GM19099 (cell line): ENCODE data around the gene DLEC1.

Experiments used
- POLR2A ChIP-seq: IDR thresholded peaks from 3 replicates; pipeline ENCODE4 v1.6.1; 2011; ENCODE audit warnings: low read depth; ENCODE audit not compliant: insufficient read length; ENCODE audit errors: extremely low read depth

Gene DLEC1

GRCh38 chr3:38154033-38154494 lies 115.1 kb downstream of the DLEC1 start:
- TF ChIP-seq POLR2A = no peak

- no peak for TF ChIP-seq POLR2A
Observed at GRCh38 chr3:38154625-38155255, 115.7 kb downstream of the DLEC1 start.

- no peak for TF ChIP-seq POLR2A
Observed at GRCh38 chr3:38155825-38156224, 116.8 kb downstream of the DLEC1 start.

GRCh38 chr3:38157117-38157516 lies 118.1 kb downstream of the DLEC1 start:
- TF ChIP-seq POLR2A = no peak

DNA sequence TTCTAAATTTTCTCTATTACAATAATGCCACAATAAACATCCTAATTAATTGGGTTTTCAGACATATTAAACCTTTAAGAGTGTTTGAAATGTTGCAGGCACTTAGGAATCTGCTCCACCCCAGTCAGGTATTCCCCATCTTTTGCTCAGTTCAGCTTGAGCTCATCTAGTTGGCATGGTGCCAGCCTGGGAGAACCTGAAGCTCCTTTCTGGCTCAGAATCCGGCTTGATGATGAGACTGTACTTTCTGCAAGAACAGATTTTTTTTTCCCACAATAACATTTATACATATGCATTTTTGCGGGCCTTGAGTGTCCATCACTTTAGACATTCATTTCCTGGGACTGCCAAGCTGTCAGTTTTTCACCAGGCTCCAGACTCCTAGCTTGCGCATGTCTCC lies 118.6 kb downstream of the DLEC1 start:
- no peak for TF ChIP-seq POLR2A

DNA sequence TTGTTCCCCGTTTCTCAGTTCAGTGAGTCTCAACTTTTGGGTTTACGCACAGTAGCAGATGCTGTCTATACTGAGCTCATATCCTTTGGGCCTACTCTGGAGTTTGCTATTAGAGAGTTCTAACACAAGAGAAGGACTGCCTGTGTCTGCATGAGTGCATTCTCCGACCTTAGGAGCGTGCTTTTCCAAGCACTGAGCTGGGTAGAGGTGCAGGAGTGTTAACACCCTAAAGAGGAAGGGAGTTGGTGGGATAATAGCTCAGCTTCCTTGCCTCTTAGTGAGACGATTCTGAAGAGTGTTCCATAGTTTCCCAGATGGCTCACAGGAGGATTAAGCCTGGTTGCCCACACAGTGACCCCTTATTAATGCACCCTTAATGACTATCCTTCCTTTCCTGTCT lies 119.5 kb downstream of the DLEC1 start:
- no peak for TF ChIP-seq POLR2A

DNA sequence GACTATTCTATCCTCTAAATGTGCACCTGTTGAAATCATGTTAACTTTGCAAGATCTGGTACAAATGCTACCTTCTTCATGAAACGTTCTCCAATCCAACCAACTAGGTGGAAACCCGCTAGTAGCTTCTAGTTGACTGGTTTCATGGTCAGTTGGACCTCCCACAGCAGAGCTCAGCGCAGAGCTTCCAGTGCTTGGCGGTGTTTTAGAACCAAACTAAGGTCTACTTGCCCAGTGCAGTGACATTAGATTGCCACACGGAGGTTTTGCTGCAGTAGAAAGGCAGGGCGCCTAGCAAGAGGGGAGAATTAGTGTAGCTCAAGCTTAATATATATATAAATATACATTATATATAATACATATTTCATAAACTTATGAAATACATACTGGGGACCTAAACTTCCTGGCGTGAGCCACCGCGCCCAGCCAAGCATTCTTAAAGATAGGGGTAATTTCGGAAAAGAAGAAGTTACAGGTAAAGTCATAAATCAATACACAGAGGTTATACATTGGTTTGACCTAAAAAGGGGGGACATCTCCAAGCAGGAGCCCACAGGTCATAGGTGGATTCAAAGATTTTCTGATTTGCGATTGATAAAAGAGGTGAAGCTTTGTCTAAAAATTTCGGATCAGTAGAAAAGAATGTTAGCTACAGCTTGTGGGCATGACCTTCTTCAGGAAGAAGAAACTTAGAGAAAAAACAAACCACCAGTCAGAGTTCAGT lies 124.3 kb downstream of the DLEC1 start:
- TF ChIP-seq POLR2A = no peak

GRCh38 chr3:38163841-38164642 lies 125.0 kb downstream of the DLEC1 start:
- peak; percentile 18 for TF ChIP-seq POLR2A

- no peak for TF ChIP-seq POLR2A
Observed at GRCh38 chr3:38164643-38164951, 125.6 kb downstream of the DLEC1 start.

- TF ChIP-seq POLR2A = peak; percentile 89
Observed at GRCh38 chr3:38164952-38165721, 126.1 kb downstream of the DLEC1 start, which contains the start of gene OXSR1. Gene OXSR1 (plus strand): TSS chr3:38165537. CDS start chr3:38165877, 340 bp downstream.

DNA sequence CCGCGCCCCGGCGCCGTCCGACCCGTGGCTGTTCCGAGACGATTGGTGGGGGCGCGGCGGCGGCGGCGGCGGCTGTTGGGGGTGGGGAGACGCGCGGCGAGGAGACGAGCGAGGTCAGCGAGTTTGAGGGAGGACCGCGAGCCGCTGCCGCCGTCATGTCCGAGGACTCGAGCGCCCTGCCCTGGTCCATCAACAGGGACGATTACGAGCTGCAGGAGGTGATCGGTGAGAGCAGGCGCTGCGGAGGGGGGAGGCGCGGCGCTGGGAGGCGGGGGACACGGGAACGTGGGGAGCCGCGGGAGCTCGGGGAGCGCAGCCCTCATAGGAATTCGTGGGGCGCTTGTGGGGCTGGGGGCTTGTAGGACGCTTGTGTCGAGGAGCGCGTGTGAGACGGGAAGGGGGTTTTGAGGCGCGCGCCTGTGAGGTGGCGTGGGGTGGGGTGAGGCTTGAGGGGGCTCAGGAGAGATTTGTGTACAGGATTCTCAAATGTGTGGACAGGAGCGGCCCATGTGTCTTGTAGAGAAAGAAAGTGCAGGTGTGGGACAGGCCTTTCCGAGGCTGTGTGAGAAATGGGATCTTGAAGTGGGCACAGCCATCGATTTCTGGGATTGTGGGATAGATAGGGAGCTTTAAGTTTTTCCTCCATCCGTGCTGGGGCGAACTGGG lies 126.8 kb downstream of the DLEC1 start:
- no peak for TF ChIP-seq POLR2A

- no peak for TF ChIP-seq POLR2A
Observed at GRCh38 chr3:38167591-38167990, 128.6 kb downstream of the DLEC1 start.

DNA sequence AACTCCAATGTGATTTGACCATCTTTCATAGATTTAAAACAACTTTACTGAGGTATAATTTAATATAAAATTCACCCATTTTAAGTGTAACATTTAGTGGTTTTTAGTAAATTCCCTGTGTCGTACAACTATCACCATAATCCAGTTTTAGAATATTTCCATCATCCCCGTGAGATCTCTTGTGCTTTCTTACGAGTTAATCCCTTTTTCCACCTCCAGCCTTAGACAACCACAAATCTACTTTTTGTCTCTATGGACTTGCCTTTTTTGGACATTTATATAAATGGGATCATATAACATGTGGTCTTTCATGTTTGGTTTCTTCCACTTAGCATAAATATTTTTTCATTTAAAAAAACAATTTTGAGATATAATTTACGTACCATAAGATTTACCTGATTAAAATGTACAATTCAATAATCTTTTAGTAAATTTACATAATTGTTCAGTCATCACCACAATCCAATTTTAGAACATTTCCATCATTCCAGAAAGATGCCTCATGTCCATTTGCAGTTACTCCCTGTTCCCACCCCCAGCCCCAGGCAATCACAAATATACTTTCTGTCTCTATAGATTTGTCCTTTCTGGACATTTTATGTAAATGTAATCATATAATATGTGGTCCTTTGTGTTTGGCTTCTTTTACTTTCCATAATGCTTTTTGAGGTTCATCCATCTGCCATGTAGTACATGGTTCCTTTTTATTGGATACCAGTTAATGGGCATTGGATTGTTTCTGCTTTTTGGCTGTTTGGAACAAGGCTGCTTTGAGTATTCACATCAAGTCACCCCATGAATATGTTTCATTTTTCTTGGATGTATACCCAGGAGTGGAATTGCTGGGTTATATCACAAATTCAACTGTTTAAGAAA lies 129.4 kb downstream of the DLEC1 start:
- TF ChIP-seq POLR2A = no peak

DNA sequence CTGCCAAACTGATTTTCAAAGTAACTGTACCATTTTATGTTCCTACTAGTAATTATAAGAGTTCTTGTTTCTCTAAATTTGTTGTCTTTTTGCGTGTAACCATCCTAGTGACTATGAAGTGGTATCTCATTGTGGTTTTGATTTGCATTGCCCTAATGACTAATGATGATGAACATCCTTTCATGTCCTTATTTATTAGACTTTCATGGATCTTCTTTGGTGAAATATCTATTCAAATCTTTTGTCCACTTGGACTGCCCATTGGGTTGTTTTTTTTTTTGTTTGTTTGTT lies 130.0 kb downstream of the DLEC1 start:
- no peak for TF ChIP-seq POLR2A
